AML-193 (cell line): ENCODE data around the gene CCDC146.
"Not testable (repeated sequence)": the region's sequence is repeated elsewhere in the genome, so short reads cannot be mapped to it uniquely, and the experiment has no call there.

Experiments
- DNase-seq, 2 experiments: peaks; one replicate each; lab custom pipeline; 2025; lab: John Stamatoyannopoulos, UW

CCDC146 gene

GRCh38 chr7:77244222-77244934, 122.0 kb downstream of the CCDC146 start:
- no peak for DNase-seq

GRCh38 chr7:77245015-77245755, 122.8 kb downstream of the CCDC146 start:
- no peak for DNase-seq

- no peak for DNase-seq
These were observed 123.7 kb downstream of the CCDC146 start for GRCh38 chr7:77246026-77246640.

DNA sequence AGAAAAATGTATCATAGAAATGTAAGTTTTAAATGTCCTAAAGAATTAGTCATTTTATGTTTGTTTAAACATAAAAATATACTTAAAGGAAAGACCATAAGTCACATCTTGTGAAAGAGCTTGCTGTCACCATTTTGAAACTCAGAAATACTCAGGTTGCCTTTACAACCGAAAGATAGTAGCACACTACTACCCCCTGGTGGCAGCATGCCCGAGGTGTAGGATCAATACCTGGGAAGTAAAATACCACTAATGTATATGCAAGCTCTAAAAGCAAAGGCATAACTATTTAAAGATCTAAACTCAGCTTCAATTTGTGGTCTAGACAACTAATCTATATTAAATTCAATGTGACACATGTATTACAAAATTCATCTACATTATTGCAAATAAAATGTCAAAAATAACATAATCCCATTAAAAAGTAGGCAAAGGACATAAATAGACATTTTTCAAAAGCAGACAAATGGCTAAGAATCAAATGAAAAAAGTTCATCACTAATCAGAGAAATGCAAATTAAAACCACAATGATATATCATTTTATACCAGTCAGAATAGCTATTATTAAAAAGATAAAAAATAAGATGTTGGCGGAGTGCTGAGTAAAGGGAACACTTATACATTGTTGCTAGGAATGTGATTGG, 124.9 kb downstream of the CCDC146 start:
- DNase-seq = peak; percentile 81 to 82

GRCh38 chr7:77248154-77248553, 125.7 kb downstream of the CCDC146 start:
- no peak for DNase-seq

DNA sequence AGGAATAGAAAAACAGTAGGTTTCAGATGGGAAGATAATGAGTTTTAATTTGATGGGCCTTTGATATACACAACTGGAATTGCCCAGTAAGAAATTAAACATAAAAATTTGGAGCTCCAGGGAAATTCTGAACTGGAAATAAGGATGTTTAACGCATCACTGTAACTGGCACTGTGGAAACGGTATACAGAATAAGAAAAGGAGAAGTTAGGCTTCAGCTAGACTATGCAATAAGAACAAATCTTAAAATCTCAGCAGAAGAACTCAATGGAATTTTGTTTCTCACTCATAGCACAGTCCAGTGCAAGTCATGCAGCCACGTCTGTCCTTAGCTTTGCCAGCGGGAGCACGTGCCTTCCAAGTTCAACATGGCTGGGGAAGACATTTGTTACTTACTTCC, 130.1 kb downstream of the CCDC146 start:
- DNase-seq = no peak

GRCh38 chr7:77253151-77253550, 130.7 kb downstream of the CCDC146 start:
- no peak for DNase-seq

DNA sequence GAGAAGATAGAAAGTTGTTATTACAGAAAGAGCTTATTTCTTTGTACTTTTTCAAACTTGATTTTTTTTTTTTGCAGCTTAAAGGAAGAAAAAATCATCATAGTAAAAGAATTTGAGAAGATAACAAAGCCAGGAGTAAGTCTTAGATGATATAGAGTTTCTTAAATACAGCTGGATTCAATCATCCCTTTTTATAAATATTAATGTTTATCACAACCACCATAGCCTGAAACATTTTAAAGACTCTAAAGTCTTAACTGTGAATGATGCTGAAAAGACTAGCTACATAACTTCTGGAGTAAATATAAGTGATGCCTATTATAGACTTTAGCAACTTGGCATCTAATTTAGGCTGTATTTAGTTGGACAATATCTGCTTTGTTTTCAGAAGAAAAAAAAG, 132.0 kb downstream of the CCDC146 start:
- DNase-seq = no peak

- no peak for DNase-seq
These were observed 132.5 kb downstream of the CCDC146 start for GRCh38 chr7:77254915-77255314.

DNA sequence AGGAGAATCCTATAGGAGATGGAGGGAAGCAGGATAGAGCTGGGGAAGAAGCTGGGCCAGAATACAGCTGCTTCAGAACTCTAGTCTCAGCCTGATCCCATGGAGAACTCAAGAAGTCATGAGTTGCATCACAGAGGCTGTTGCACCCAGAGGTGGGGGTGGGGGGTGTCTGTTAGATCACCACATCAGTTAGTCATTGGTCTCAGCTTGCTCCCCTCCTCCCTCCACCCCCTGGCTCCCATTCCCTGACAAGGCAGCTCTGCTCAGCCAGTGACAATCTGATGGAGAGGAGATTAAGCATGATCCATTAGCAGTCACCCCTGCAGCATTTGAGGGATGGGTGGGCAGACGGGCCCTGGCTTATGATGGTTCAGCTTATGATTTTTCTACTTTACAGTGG, 135.6 kb downstream of the CCDC146 start:
- DNase-seq = peak; percentile 31 to 43

DNA sequence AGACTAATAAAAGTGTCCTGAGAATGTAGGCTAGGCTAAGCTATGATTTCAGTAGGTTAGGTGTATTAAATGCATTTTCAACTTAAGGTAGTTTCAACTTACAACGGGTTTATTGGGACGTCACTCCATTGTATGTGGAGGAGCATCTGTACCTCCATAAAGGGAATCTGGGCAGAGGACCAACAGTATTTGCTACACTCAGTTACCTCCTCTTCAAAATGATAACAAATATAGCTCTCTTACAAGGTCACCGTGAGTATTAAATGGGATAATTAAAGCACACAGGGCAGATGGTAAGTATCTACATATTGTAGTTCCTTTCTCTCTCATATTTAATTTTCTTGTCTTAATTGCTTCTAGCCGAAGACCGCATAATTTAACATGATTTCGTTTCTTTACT, 136.2 kb downstream of the CCDC146 start:
- DNase-seq = no peak

- peak in 1 of 2 experiments; percentile 7 for DNase-seq
These were observed 139.9 kb downstream of the CCDC146 start for GRCh38 chr7:77262316-77262715.

- no peak for DNase-seq
These were observed 143.3 kb downstream of the CCDC146 start for GRCh38 chr7:77265666-77266065.

DNA sequence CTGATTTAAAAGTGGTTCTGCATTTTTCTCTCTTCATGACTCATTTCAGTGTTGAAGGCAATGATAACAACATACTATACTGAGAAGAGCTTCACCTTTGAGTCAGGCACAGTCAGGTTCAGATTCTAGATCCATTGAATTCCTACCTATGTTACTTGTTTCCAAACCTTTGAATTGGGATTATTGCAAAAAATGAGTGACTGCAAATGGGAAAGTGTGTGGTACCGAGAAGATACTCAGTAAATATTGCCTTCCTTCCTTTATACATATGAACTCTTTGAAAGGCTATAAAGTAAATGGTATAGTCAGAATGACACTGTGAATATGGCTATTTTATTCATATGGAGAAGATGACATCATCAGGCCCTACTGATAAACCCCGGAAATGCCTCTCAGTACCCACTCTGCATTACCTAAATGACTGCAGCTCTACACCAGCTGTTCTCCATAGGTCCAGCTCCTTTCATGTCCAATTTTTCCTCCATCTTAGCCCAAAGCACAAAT, 143.9 kb downstream of the CCDC146 start:
- no peak for DNase-seq

DNA sequence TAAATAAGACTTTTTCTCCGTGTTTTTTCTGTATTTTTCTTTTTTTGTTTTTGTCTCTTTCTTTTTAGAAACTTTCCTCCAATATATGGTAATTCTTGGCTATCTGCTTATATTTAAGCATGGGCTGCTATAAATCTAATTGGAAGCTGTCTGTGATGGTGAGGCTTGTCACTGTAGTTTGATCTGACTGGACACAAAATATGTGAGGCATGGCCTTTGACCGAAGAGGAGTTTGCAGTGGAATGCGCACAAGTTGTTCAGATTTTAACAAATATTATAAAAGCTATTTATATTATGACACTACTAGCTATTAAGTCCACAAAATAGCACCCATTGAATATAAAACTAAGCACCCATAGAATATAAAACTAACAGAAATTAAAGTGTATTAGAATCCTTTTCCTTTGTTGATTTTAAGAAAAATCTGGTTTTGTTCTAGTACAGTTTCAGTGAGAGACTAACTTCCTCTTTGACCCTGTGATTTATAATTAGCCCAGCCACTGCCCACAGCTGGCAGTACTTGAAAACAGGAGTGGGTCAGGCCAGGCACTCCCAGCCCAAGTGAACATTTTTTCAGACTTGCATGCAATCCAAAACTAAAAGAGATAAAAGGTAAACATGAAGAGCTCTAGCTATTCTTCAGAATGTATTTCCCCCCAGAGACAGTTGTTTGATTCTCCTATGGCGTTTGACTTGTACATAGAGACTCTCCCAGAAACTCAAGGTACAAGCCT, 147.1 kb downstream of the CCDC146 start:
- DNase-seq = peak in 1 of 2 experiments; percentile 15

GRCh38 chr7:77270094-77270480, 147.7 kb downstream of the CCDC146 start:
- no peak for DNase-seq

DNA sequence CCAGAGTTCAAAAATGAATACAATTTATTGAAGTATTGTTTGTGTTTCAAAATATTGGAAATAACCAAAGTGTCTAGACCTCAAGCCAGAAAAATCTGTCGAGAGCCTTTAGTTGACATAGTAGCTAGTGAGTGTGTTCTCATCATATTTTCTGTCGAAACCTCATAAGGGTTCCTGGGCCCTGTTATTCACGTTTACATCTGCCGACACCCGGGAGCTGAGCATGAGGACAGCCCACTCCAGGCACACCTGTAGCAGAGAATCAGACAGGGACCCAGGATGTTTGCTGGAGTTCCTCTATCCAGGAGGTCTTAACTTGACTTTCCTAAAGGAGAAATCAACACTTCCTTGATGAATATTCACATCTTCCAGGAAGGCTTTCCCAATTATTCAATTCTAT, 149.4 kb downstream of the CCDC146 start:
- DNase-seq = no peak

DNA sequence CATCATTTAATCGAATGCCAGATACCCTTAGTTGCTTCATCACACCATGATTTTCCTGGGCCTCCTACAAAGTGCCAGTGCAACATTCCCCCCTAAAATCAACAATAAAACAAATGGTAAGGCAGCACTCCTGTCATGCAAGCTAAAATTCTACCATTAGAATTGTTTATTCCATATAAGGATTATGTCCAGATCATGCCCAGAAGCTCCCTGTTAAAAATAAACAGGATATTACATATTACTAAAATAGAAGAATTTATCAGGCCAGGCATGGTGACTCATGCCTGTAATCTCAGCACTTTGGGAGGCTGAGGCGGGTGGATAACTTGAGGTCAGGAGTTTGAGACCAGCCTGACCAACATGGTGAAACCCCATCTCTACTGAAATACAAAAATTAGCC, 153.2 kb downstream of the CCDC146 start:
- not testable (repeated sequence) for DNase-seq

GRCh38 chr7:77276120-77276519, 153.7 kb downstream of the CCDC146 start:
- peak; percentile 46 to 63 for DNase-seq

- no peak for DNase-seq
These were observed 159.5 kb downstream of the CCDC146 start for GRCh38 chr7:77281780-77282478.

DNA sequence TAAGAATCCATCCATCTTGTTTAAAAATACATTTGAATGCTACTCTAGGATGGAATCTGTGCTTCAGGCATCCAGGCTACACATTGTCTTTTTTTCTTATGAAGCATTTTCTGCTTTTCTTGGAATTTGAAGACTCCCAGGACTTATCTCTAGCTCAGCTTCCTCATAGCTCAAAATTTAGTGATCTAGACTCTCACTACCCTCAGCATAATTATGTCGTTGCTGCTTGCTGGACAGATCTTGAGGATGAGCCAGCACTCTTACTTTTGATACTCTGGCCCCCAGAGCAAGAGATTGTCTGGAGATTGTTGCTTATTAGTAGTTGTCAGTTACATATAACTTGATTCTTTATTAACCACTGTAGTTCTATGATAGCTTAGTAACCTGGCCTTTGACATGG, 160.5 kb downstream of the CCDC146 start:
- DNase-seq = no peak
